ENCODE results near the gene CCDC172. TPM values are rescaled to one million over a fixed set of nuclear protein-coding genes. Genes with fewer than 3 reads are reported as not detected.

CCDC172 gene
- polyA plus RNA-seq, 1 experiment = not detected

- H3K36me3 ChIP-seq (ENCODE audit: control insufficient read depth, insufficient read depth, low read length) = no peaks in the 10 kb centered on the region
- no peak overlapping the region for H3K4me3 ChIP-seq (ENCODE audit: low read depth, low read length)
- no peaks in the 10 kb centered on the region for H3K27me3 ChIP-seq (ENCODE audit: control insufficient read depth, insufficient read depth, low read length)
- no peak for DNase-seq (ENCODE audit: low read depth)
- TF ChIP-seq CTCF (IDR thresholded peaks at IDR 0.05; ENCODE audit: insufficient read depth, low read depth, low read length) = no peak
- ChIA-PET POLR2A (no interaction called here), CTCF (no interaction called here)
Observed at GRCh38 chr10:116402858-116403257, 78.6 kb downstream of the CCDC172 start.

- no peak for TF ChIP-seq CTCF (IDR thresholded peaks at IDR 0.05; ENCODE audit: insufficient read depth, low read depth, low read length)
- Histone ChIP-seq H3K36me3 (ENCODE audit: control insufficient read depth, insufficient read depth, low read length) (no peaks in the 10 kb centered on the region), H3K4me3 (ENCODE audit: low read depth, low read length) (no peak overlapping the region), H3K27me3 (ENCODE audit: control insufficient read depth, insufficient read depth, low read length) (no peaks in the 10 kb centered on the region)
- ChIA-PET POLR2A (no interaction called here), CTCF (no interaction called here)
- no peak for DNase-seq (ENCODE audit: low read depth)
Observed at GRCh38 chr10:116403740-116404250, 79.5 kb downstream of the CCDC172 start.

- CTCF ChIA-PET = interaction anchor here (0.8 to 1.0 kb wide), 2 partner anchors 23 to 121 kb away, joined by 3 read pairs; no protein-coding TSS in a partner anchor
- Histone ChIP-seq H3K4me3 (ENCODE audit: low read depth, low read length) (no peak overlapping the region), H3K36me3 (ENCODE audit: control insufficient read depth, insufficient read depth, low read length) (no peaks in the 10 kb centered on the region), H3K27me3 (ENCODE audit: control insufficient read depth, insufficient read depth, low read length) (no peaks in the 10 kb centered on the region)
- TF ChIP-seq CTCF (IDR thresholded peaks at IDR 0.05; ENCODE audit: insufficient read depth, low read depth, low read length) = no peak
- POLR2A ChIA-PET = no interaction called here
- DNase-seq (ENCODE audit: low read depth) = no peak
Observed at GRCh38 chr10:116408719-116409118, 84.5 kb downstream of the CCDC172 start.

GRCh38 chr10:116410351-116410750 lies 86.1 kb downstream of the CCDC172 start:
- ChIA-PET POLR2A (no interaction called here), CTCF (no interaction called here)
- no peak overlapping the region for H3K4me3 ChIP-seq (ENCODE audit: low read depth, low read length)
- no peaks in the 10 kb centered on the region for H3K36me3 ChIP-seq (ENCODE audit: control insufficient read depth, insufficient read depth, low read length)
- TF ChIP-seq CTCF (IDR thresholded peaks at IDR 0.05; ENCODE audit: insufficient read depth, low read depth, low read length) = no peak
- no peaks in the 10 kb centered on the region for H3K27me3 ChIP-seq (ENCODE audit: control insufficient read depth, insufficient read depth, low read length)
- DNase-seq (ENCODE audit: low read depth) = no peak

- H3K27me3 ChIP-seq (ENCODE audit: control insufficient read depth, insufficient read depth, low read length) = no peaks in the 10 kb centered on the region
- CTCF ChIA-PET = no interaction called here
- TF ChIP-seq CTCF (IDR thresholded peaks at IDR 0.05; ENCODE audit: insufficient read depth, low read depth, low read length) = no peak
- H3K36me3 ChIP-seq (ENCODE audit: control insufficient read depth, insufficient read depth, low read length) = no peaks in the 10 kb centered on the region
- H3K4me3 ChIP-seq (ENCODE audit: low read depth, low read length) = no peak overlapping the region
- POLR2A ChIA-PET = no interaction called here
- DNase-seq (ENCODE audit: low read depth) = no peak
Observed at GRCh38 chr10:116417821-116418220, 93.6 kb downstream of the CCDC172 start.
